HG02884 (cell line): Measurements from ENCODE around the gene TMTC2.
"Not testable (repeated sequence)": the region's sequence is repeated elsewhere in the genome, so short reads cannot be mapped to it uniquely, and the experiment has no call there.

Experiments
- ATAC-seq: cut with Tn5 transposase; IDR thresholded peaks from one replicate; pipeline ENCODE4 v1.9.1; 2021; ENCODE audit warnings: mild to moderate bottlenecking, moderate library complexity; ENCODE audit not compliant: unreplicated experiment

Gene TMTC2

DNA sequence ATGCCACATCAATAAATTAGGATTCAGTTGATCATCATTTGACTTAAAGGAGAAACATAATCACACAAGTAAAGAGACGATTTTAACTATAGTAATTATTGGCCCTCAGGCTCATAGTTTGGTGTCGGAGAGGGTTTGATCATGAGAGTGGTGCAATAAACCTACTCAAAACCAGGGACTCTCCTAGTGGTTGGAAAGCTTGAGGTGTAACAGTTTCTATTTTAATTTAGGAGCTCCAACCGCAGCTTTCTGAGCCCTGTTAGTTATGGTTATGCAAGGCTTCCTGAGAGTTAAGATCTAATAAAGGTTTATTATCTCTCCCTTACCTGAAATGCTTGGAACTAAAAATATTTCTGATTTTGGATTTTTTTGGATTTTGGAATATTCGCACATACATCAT, 36.4 kb downstream of the TMTC2 start:
- ATAC-seq: peak; percentile 67

DNA sequence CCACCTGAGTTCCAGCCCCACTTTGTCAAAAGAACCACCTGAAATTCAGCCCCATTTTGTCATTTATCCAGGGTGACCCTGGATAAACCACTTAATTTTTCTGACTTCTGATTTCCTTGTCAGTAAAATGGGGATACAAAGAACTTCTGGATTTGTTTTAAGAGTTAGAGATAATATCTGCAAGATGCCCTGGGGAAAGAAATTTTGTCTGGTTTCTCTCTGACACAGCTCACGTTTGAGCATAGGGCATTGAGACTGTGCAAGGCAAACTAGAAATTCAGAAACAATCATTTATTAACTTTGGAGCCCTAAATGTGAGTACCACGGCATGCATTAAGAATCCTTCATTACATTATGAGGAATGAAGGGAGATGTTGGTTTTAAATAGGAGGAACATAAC, 37.2 kb downstream of the TMTC2 start:
- no peak for ATAC-seq

DNA sequence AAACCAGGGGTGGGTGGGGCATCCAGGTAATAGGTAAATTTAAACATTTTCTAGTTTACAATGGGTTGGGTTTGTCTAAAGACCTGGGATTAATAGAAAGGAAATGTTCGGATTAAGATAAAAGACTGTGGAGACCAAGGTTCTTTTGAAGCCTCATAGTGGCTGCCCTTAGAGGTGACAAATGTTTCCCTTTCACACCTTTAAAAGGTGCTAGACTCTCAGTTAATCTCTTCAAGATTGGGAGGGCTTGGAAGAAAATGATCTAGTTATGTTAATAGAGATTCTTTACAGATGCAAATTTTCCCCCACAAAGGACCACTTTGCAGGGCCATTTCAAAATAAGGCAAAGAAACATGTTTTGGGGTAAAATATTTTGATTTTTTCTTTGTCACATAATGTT, 39.0 kb downstream of the TMTC2 start:
- no peak for ATAC-seq

DNA sequence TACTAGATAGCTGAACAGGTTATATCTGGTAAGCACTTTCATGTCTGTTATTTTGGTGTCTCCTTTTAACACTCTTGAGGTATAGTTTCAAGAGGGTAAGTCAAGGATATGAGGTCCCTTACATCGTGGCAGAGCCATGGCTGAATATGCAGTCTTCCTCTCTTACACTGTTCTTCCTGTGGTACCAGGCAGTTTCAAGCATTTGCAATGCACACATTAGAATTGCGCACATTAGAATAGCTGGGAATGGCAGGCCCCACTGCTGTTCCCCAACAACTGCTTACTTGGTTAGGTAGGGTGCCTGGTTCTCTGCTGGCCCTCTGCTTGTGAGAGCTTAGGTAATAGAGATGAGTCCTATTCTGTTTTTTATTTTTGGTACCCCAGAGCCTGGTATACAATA, 41.2 kb downstream of the TMTC2 start:
- ATAC-seq: no peak

DNA sequence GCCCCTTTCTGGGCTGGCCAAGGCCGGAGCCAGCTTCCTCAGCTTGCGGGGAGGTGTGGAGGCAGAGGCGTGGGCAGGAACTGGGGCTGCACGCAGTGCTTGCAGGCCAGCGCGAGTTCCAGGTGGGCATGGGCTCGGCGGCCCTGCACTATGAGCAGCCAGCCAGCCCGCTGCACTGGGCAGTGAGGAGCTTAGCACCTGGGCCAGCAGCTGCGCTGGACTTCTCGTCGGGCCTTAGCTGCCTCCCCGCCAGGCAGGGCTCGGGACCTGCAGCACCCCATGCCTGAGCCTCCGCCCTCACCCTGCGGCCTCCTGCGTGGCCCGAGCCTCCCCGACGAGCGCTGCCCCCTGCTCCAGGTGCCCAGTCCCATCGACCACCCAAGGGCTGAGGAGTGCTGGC, 42.0 kb downstream of the TMTC2 start:
- no peak for ATAC-seq

DNA sequence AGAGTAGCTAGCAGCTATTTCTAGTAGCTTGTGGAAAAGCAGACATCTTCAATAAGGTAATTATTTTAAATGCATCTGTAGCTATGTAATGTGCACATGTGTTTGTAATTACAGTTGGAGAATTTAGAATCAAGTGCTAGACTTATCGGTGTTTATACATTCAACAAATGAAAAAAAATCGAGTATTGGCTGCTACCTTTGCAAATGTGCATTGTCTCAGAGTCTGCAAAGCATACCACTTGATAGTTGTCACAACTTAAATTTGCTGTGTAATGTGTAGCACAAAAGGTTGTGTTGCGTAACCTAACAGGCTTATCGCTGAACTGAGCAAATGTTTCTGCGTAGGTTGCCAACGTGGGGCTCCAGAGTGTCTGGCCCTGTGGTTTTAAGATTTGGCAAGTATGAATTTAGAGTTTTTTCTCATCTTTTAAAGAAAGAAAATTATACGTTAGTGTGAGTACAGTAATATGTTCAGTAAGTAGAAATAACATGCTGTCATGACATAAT, 44.3 kb downstream of the TMTC2 start:
- no peak for ATAC-seq

DNA sequence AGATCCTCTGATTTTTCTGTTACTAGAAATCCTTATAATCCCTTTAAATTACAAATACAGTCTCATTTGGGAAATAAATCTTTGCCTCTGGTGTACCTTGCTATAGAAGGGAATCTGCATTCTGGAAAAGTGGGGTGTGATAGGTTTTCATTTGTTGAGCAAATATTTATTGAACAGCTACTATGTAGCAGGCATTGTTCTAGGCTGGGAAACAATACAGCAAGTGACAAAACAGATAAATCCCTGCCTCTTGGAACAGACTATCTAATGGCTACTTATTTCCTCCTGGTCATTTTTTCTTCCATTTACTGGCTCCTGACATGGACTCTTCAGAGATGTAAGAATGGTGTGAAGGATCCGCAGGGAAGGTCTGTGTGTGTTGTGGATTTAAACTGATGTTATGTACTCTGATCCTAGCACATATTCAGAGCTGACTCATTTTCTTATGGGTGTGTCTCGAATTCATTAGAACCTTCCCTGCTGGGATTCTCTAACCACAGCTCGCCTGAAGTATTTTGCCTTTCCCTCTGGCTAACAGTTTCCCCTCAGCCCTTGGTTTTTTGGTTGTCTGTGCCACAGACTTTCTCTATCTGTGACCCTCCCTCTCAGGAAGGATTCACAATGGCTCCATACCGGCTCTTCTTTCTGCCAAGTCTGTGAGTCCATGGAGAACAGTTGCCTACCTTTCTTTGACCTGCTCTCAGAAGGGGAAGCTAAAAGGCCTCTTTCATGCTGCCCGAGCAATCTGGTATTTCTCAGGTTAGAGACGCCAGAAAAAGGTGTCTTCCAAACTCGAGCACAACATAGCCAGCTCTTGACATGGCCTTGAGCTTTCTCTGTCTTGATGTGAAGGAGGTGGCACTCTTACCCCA, 53.7 kb downstream of the TMTC2 start:
- no peak for ATAC-seq

DNA sequence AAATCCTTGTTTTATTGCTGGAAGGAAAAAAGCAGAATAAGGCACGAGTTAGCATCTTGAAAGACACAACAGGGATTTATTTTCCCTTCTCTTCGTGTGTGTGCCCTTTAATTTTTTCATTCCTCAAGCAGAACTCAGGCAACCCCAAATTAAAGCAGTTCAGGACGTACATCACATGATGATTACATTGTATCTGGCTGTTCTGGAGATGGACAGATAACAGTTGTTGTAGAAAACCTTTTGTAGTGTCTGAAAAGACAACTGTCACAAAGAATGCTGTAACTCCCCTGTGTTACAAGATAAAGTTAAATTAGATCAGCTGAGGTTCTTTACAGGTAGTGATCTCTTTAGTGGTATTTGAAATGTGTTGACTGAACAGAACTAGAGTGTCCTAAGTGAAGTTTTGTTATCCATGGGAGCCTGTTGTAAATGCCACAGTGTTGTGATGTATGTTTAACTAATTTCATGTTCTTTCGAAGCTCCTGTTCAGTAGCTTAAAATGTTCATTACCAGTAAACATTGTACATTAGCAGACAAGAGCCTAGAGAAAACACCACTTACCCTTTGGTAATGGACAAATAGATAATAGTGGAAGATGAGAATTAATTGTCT, 58.5 kb downstream of the TMTC2 start:
- ATAC-seq: no peak

DNA sequence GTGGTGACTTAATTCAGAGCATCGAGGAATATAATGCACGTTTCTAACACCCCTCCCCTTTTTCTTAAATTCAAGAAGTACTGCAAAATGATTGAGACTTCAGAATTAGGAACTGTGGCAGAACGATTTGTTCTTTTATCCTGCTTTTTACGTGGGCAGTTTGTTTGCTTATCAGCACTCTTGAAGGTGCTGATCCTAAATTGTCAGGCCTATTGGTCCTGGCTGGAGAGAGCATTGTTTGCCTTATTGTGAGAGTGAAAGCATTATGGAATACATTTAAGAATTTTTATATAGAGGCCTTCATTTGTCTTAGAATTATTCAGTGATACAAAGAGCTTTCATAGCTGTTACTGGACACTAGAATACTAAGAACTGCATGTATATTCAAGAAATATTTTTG, 59.1 kb downstream of the TMTC2 start:
- no peak for ATAC-seq

DNA sequence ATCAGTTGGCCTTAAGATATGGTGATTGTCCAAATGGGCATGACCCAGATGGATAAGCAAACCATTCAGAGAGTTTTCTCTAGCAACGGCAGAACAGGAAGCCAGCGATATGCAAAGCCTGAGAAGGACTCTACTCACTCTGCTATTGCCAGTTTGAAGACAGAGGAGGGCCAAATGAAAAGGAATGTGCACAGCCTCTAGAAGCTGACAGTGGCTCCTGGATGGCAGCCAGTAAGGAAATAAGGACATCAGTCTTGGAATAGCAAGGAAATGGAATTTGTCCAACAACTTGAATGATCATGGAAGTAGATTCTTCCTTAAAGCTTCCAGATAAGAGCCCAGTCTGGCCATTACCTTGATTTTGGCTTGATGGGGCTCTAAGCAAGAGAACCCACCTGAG, 60.0 kb downstream of the TMTC2 start:
- no peak for ATAC-seq

DNA sequence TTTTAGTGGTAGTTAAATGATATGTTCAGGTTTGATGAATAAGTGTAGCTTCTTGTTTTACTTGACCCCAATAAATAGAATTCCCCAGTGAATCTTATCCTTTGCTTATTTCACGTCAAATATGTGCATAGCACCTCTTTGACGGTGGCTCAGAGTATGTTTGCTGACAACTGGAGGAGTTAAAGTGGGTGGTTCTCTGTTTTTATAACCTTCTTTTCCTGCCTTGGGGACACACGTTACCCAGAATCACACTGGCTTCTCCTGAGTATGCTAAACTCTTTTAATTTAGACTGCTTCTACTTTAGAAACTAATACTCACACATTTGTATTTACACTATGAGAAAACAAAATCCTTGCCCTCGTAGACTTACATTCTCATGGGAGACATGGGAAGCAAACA, 62.3 kb downstream of the TMTC2 start:
- ATAC-seq: no peak

DNA sequence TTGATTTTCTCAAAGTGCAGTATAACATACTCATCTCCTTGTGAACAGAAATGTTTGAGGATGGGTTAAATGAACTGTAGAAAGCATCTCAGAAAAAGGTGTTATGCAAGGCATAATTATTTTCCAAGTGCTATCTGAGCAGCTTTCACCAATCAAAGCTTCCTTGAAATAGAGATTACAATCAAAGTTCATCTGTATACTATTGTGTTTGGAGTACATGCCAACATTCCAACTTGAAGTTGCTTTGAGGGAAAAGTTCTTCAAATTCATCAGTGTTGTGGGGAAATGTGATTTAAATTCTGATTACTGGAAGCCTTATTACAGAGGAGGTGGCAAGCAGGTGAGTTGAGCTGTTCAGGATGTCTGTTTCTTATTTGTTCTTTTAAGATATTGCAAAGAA, 68.2 kb downstream of the TMTC2 start:
- no peak for ATAC-seq

DNA sequence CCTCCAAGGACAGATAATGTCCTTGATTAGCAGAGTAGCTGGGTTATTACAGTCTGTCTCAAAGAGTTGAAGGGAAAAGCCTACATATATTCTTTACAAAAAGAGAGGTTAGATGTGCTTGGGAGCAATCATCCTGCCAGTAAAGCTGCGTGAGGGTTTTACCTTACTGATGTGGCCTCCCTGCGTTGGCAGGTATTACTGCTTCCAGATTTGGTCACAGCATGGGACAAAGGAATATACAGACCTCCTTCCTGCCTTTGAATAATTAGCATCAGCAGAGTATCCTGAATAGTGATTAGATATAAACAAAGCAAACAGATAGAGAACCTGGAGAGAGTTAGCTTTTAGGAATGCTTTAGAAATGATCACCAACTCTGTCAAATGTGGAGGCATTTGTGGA, 69.6 kb downstream of the TMTC2 start:
- ATAC-seq: no peak

DNA sequence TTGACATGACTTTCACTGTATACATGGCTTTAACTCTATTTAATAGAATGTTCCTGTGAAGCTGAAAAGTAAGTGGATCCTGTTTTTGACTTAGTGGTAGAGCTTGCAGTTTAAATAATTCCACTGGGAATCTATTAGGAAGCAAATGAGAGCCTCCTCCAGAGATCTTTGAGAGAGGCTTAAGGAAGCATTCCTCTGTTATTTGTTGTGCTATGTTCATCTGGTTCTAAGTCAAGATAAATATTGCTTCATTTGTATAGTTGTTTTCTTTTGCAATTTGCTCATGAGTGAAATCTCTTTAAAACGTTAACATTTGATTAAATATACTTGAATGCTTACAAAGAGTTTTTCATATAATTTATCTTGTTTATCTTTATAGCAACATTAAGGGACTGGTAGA, 70.4 kb downstream of the TMTC2 start:
- ATAC-seq: no peak

DNA sequence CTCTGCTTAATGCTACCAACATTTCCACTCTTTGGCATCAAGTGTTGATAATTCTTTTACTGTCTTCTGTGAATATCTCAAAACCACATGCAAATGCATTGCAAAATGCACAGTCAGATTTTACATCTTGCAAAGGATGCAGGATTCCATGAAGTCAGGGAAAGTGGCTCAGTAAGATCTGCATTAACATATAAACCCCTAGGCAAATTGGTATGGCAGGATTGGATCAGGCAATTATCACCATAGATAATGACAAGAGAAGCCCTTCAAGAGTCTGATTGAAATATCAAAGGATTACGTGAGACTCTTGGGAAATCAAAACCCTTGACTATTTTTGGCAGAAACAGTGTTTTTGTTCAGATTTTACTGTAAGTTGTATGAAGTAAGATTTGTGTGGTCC, 71.0 kb downstream of the TMTC2 start:
- ATAC-seq: no peak

DNA sequence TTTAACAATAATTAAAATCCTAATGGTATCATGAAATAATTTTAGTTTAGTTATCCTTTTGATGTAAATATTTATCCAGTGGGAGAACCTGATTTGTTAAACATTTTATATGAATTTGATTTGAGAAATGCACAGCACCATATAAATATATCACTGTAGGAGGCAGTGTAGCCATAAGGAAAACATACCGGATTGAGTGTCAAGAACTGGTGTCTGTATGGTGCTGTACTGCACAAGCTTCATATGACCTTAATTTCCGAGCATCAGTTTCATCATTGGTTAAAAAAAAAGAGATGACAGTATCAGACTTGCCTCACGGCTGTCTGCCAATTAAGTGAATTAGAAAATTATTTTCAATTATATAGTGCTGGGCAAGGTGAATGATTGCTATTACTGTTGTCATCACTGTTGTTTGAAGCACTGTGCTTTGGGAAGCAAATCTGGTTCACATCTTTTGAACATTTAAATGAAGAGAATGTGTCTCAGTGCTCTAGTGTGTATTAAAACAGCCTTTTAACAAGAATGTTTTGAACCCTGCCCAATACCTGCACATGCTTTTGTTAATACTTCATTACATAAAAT, 72.1 kb downstream of the TMTC2 start:
- no peak for ATAC-seq

DNA sequence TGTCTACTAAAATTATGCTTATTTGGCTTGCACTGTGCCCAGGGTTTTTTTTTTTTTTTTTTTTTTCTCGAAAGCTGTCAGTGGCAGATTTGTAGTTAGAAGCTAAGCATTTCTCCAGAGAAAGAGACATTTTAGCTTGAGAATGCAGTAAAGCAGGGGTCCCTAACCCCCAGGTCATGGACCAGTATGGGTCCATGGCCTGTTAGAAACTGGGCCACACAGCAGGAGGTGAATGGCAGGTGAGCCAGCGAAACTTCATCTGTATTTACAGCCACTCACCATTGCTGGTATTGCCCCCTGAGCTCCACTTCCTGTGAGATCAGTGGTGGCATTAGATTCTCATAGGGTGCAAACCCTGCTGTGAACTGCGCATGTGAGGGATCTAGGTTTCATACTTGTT, 73.7 kb downstream of the TMTC2 start:
- no peak for ATAC-seq

DNA sequence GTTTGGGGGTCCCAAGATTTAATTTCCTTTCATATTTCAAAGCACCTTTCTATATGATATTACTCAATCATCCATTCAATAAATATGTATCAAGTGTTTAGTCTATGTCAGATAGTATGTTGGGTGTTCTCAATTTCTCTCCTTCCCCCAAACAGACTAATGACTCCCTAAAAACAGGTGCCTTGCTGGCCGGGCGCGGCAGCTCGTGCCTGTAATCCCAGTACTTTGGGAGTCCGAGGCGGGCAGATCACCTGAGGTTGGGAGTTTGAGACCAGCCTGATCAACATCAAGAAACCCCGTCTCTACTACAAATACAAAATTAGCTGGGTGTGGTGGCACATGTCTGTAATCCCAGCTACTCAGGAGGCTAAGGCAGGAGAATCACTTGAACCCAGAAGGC, 78.5 kb downstream of the TMTC2 start:
- not testable (repeated sequence) for ATAC-seq

DNA sequence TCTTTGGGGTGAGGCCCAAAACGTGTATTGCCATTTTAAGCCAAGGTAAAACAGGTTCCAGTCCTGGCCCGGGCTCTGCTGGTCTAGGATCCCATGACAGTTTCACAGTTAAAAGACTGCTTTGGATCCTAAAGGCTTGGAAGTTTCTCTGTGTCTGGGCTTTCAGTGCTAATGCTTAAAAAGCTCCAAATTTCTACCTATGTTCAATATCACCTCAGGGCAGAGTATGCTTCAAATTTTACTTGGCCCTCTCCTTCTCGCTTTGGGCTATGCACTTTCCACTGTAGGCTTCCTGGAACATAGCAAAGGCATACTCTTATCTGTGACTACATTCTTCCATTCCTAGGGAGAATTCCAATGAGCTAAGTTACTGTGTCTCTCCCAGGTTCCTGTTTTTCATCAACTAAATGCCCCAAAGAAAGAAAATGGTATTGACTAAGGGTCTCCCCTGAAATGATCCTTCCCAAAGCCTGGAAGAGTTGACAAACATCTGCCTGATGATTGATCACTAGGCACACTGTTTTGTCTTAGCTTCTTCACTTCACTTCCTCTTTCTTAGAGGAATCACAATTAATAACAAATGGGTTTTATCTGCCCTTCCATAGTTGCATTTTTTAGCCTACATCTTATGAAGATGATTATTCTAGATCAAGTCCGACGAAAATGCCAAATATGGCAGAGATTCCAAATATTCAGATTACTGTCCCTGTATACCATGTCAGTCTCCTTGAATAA, 79.4 kb downstream of the TMTC2 start:
- ATAC-seq: no peak

DNA sequence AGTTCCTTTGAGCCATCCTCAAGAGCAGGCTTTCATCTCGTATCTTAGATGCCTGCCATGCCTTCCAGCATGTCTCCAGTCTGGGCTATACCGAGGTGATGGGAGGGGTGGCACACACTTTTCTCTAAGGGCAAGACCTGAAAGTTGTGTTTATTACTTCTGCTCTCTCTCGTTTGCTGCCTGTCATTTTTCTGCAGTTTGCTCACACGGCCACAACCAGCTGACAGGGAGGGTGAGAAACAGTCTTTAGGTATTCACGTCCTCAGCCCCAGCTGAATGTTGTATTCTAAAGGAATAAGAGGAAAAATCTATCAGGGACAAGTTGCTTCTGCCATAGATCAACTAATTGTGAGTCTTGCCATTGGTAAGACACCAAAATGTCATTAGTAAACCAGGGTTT, 88.0 kb downstream of the TMTC2 start:
- ATAC-seq: no peak

DNA sequence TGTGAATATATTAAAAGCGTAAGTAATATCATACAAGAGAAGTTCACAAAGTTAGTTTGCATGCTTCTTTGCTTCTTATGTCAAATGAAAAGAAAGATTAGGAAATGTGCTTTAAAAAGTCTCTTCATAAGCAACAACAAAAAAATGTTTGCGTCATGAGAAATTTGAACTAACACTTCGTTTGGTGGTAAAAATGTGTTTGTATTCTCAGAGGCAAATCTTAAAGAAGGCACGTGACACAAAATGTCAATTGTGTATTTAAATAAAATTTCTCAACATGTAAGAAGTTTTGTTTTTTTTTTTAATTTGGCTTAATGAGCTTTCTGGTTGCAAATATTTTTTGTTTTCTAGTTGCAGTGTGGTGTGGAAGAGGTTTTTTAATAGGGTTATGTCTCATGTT, 93.8 kb downstream of the TMTC2 start:
- ATAC-seq: no peak
